SK-N-SH treated with all-trans-retinoic acid at 6 μM for 48 hours (cell line): ENCODE measurements around the gene ACOXL.

Source experiments
- ATAC-seq: fragments of 200-7000 bp; cut with Tn5 transposase; 3 replicates; pipeline ENCODE4 v1.9.1; 2020; ENCODE audit warnings: mild to moderate bottlenecking, moderate library complexity
- ARNTL ChIP-seq: fragments of 450-650 bp; formaldehyde crosslinking; IDR thresholded peaks from 2 replicates; pipeline ENCODE4 v1.5.0; 2020; ENCODE audit warnings: low read depth, mild to moderate bottlenecking, moderate library complexity, borderline replicate concordance
- CREB5 ChIP-seq: fragments of 250-450 bp; sonication (Bioruptor Pico); IDR thresholded peaks from 2 replicates; pipeline ENCODE4 v1.5.1; 2020; ENCODE audit warnings: low read depth, mild to moderate bottlenecking, moderate library complexity
- CSDC2 ChIP-seq: fragments of 250-450 bp; sonication (Bioruptor Pico); IDR thresholded peaks from 2 replicates; pipeline ENCODE4 v1.5.0; 2020; ENCODE audit warnings: mild to moderate bottlenecking, moderate library complexity
- ESRRG ChIP-seq: fragments of 250-450 bp; sonication (Bioruptor Pico); IDR thresholded peaks from 2 replicates; pipeline ENCODE4 v1.6.1; 2021; ENCODE audit warnings: mild to moderate bottlenecking
- GLIS3 ChIP-seq: fragments of 250-450 bp; sonication (Bioruptor Pico); IDR thresholded peaks from 2 replicates; pipeline ENCODE4 v1.5.0; 2020; ENCODE audit warnings: mild to moderate bottlenecking, moderate library complexity
- ISL1 ChIP-seq: fragments of 250-450 bp; sonication (Bioruptor Pico); IDR thresholded peaks from 2 replicates; pipeline ENCODE4 v2.1.2; 2022; ENCODE audit warnings: mild to moderate bottlenecking, moderate library complexity
- OSR1 ChIP-seq: fragments of 250-450 bp; sonication (Bioruptor Pico); IDR thresholded peaks from 2 replicates; pipeline ENCODE4 v1.8.0; 2022; ENCODE audit warnings: moderate library complexity, mild to moderate bottlenecking, inconsistent platforms
- PATZ1 ChIP-seq: fragments of 250-450 bp; sonication (Bioruptor Pico); IDR thresholded peaks from 2 replicates; pipeline ENCODE4 v1.8.0; 2020; ENCODE audit warnings: mild to moderate bottlenecking, moderate library complexity, borderline replicate concordance
- POU6F1 ChIP-seq: fragments of 250-450 bp; sonication (Bioruptor Pico); IDR thresholded peaks from 2 replicates; pipeline ENCODE4 v1.8.0; 2021; ENCODE audit warnings: low read depth, mild to moderate bottlenecking, moderate library complexity, borderline replicate concordance
- PPARA ChIP-seq: fragments of 250-450 bp; sonication (Bioruptor Pico); IDR thresholded peaks from 2 replicates; pipeline ENCODE4 v1.5.0; 2020; ENCODE audit warnings: mild to moderate bottlenecking, borderline replicate concordance
- RARB ChIP-seq: fragments of 250-450 bp; sonication (Bioruptor Pico); IDR thresholded peaks from 2 replicates; pipeline ENCODE4 v1.8.0; 2021; ENCODE audit warnings: mild to moderate bottlenecking, moderate library complexity
- SNAI2 ChIP-seq: fragments of 250-450 bp; sonication (Bioruptor Pico); IDR thresholded peaks from 2 replicates; pipeline ENCODE4 v1.5.0; 2020; ENCODE audit warnings: mild to moderate bottlenecking, moderate library complexity
- TCF4 ChIP-seq: fragments of 250-450 bp; sonication (Bioruptor Pico); IDR thresholded peaks from 2 replicates; pipeline ENCODE4 v1.8.0; 2021; ENCODE audit warnings: mild to moderate bottlenecking, moderate library complexity, borderline replicate concordance
- TOX ChIP-seq: fragments of 250-450 bp; sonication (Bioruptor Pico); IDR thresholded peaks from 2 replicates; pipeline ENCODE4 v1.8.0; 2021; ENCODE audit warnings: mild to moderate bottlenecking, moderate library complexity, borderline replicate concordance
- TSHZ2 ChIP-seq: fragments of 250-450 bp; sonication (Bioruptor Pico); IDR thresholded peaks from 2 replicates; pipeline ENCODE4 v1.5.0; 2020; ENCODE audit warnings: mild to moderate bottlenecking, moderate library complexity
- ZC3H10 ChIP-seq: fragments of 250-450 bp; sonication (Bioruptor Pico); IDR thresholded peaks from 2 replicates; pipeline ENCODE4 v1.5.1; 2021; ENCODE audit warnings: mild to moderate bottlenecking, moderate library complexity
- ZFP3 ChIP-seq: fragments of 250-450 bp; sonication (Bioruptor Pico); IDR thresholded peaks from 2 replicates; pipeline ENCODE4 v1.5.0; 2020; ENCODE audit warnings: mild to moderate bottlenecking, moderate library complexity
- ZFP30 ChIP-seq: fragments of 450-650 bp; formaldehyde crosslinking; IDR thresholded peaks from 2 replicates; pipeline ENCODE4 v1.5.0; 2022; ENCODE audit warnings: mild to moderate bottlenecking, moderate library complexity
- ZNF565 ChIP-seq: fragments of 450-650 bp; formaldehyde crosslinking; conservative IDR thresholded peaks from 2 replicates; pipeline ENCODE4 v1.5.0; 2020; ENCODE audit warnings: low read depth, mild to moderate bottlenecking, moderate library complexity
- ZNF70 ChIP-seq: fragments of 450-650 bp; formaldehyde crosslinking; IDR thresholded peaks from 2 replicates; pipeline ENCODE4 v1.5.0; 2020; ENCODE audit warnings: mild to moderate bottlenecking, moderate library complexity
- ZNF8 ChIP-seq: fragments of 450-650 bp; formaldehyde crosslinking; IDR thresholded peaks from 2 replicates; pipeline ENCODE4 v1.5.0; 2020; ENCODE audit warnings: mild to moderate bottlenecking, moderate library complexity
- TF ChIP-seq, protein P1 (sequence below): fragments of 250-450 bp; sonication (Bioruptor Pico); IDR thresholded peaks from 2 replicates; pipeline ENCODE4 v1.5.1; 2021; ENCODE audit warnings: mild to moderate bottlenecking, moderate library complexity

The ACOXL gene

GRCh38 chr2:110735366-110735765, 3.0 kb downstream of the ACOXL start:
- no peak for ATAC-seq
- TF ChIP-seq ZFP3 (no peak), ZC3H10 (CRISPR knock-in tag) (no peak), CSDC2 (CRISPR knock-in tag) (no peak), ESRRG (CRISPR knock-in tag) (no peak), POU6F1 (CRISPR knock-in tag) (no peak), PATZ1 (no peak), TSHZ2 (CRISPR knock-in tag) (no peak), RARB (CRISPR knock-in tag) (no peak), PPARA (CRISPR knock-in tag) (no peak), ARNTL (CRISPR knock-in tag) (no peak), ZFP30 (CRISPR knock-in tag) (no peak), ZNF8 (CRISPR knock-in tag) (no peak), SNAI2 (CRISPR knock-in tag) (no peak), ISL1 (CRISPR knock-in tag) (no peak), GLIS3 (CRISPR knock-in tag) (no peak), ZNF70 (no peak)

DNA sequence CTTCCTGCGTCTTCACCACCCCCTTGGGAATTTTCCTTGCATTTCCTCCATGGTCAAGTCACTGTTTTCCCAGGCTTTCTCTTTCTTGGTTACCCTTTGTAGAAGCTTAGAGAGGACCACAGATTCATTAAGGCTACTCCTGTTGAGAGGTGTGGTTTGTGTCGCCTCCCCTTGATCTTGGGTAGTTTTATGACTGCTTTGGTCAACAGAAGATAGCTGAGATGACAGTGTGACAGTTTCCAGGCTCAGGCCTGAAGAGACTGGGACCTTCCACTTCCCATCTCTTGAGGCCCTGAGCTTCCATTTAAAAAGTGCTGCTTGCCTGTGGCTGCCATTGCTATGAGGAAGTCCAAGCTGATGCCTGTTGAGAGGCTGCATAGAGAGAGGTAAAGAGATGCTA, 5.4 kb downstream of the ACOXL start:
- no peak for ATAC-seq
- no peak for TF ChIP-seq GLIS3 (CRISPR knock-in tag)
- no peak for TF ChIP-seq TSHZ2 (CRISPR knock-in tag)
- no peak for TF ChIP-seq CSDC2 (CRISPR knock-in tag)
- TF ChIP-seq TOX = no peak
- TF ChIP-seq ISL1 (CRISPR knock-in tag) = no peak
- no peak for TF ChIP-seq ZNF70
- TF ChIP-seq ESRRG (CRISPR knock-in tag) = no peak
- TF ChIP-seq ZNF565 = no peak
- TF ChIP-seq, protein P1, sequence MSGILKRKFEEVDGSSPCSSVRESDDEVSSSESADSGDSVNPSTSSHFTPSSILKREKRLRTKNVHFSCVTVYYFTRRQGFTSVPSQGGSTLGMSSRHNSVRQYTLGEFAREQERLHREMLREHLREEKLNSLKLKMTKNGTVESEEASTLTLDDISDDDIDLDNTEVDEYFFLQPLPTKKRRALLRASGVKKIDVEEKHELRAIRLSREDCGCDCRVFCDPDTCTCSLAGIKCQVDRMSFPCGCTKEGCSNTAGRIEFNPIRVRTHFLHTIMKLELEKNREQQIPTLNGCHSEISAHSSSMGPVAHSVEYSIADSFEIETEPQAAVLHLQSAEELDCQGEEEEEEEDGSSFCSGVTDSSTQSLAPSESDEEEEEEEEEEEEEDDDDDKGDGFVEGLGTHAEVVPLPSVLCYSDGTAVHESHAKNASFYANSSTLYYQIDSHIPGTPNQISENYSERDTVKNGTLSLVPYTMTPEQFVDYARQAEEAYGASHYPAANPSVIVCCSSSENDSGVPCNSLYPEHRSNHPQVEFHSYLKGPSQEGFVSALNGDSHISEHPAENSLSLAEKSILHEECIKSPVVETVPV (CRISPR knock-in tag) = no peak
- no peak for TF ChIP-seq PPARA (CRISPR knock-in tag)
- no peak for TF ChIP-seq ARNTL (CRISPR knock-in tag)
- no peak for TF ChIP-seq ZNF8 (CRISPR knock-in tag)
- TF ChIP-seq CREB5 = no peak
- no peak for TF ChIP-seq TCF4 (CRISPR knock-in tag)
- no peak for TF ChIP-seq ZFP3
- TF ChIP-seq OSR1 (CRISPR knock-in tag) = no peak
- TF ChIP-seq, all 23 proteins: peak for 0
